Cardiac fibroblast (primary cell): ENCODE data around the gene LYZ.
A peak's percentile ranks its signal among the peaks of the same experiment; 100 is the strongest.

Experiments
- DNase-seq, 2 donors: peaks; one replicate each; pipeline versions ENCODE4 v3.0.0 to v3.0.0-alpha.2; 2010; ENCODE audit warnings: low read depth in 2 of 2
- H3K4me3 ChIP-seq, 2 donors: replicated peaks in 1 of 2; 1 replicate in 1 of 2; 2 replicates in 1 of 2; pipeline ENCODE4 v1.5.1; 2011; ENCODE audit warnings: low read depth in 2 of 2, low read length in 2 of 2, mild to moderate bottlenecking in 2 of 2, moderate library complexity in 1 of 2
- TF ChIP-seq, protein P1 (sequence below): IDR thresholded peaks from one replicate; pipeline ENCODE4 v1.5.1; 2011; ENCODE audit warnings: low read depth, mild to moderate bottlenecking, low read length, inconsistent platforms

LYZ gene

GRCh38 chr12:69355363-69356028 is 7.3 kb downstream of the LYZ start:
- no peak overlapping the region for H3K4me3 ChIP-seq
- DNase-seq: no peak
- TF ChIP-seq, protein P1, sequence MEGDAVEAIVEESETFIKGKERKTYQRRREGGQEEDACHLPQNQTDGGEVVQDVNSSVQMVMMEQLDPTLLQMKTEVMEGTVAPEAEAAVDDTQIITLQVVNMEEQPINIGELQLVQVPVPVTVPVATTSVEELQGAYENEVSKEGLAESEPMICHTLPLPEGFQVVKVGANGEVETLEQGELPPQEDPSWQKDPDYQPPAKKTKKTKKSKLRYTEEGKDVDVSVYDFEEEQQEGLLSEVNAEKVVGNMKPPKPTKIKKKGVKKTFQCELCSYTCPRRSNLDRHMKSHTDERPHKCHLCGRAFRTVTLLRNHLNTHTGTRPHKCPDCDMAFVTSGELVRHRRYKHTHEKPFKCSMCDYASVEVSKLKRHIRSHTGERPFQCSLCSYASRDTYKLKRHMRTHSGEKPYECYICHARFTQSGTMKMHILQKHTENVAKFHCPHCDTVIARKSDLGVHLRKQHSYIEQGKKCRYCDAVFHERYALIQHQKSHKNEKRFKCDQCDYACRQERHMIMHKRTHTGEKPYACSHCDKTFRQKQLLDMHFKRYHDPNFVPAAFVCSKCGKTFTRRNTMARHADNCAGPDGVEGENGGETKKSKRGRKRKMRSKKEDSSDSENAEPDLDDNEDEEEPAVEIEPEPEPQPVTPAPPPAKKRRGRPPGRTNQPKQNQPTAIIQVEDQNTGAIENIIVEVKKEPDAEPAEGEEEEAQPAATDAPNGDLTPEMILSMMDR: no peak

GRCh38 chr12:69359531-69360347 is 11.6 kb downstream of the LYZ start, which contains the start of gene YEATS4:
Gene YEATS4, plus strand, starts transcription at chr12:69359743. Its CDS starts 230 bp downstream, at chr12:69359973.
- peak within 1 kb of the TSS; percentile 90 to 93 for H3K4me3 ChIP-seq
- DNase-seq: peak; percentile 90 to 94
- TF ChIP-seq, protein P1: no peak

DNA sequence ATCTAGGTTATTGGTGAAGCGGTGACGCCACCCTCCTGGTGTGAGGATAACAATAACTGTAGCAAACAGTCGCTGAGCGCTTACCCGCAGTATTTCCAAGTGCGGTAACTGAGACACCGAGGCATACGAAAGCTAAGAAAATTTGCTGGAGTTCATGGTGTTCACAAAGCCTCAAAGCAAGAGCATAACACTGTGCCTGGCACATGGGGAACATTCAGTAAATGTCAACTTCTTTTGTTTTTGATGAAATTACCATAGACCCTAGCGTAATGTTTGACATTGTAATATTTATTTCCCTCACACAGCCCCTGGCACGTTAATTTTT is 12.1 kb downstream of the LYZ start:
- TF ChIP-seq, protein P1: no peak
- peak overlapping the region; percentile 90 to 93 for H3K4me3 ChIP-seq
- no peak for DNase-seq

DNA sequence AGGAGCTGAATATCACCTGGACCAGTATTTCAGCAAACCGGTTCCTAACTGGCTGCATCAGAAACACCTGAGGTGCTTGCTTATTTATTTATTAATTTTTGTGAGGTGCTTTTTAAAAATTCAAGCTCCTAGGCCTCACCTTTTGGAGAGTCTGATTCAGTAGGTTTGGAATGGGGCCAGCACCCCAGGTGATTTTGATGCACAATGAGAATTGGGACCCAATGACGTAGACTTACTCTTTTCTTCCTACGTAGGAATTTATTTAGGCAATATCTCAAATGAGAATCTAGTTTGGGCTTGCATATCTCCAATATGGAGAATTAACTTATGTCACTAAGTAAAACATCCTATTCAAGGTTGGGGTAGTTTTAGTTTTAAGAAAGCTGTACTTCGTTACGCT is 18.6 kb downstream of the LYZ start:
- H3K4me3 ChIP-seq: no peak overlapping the region
- TF ChIP-seq, protein P1: no peak
- DNase-seq: no peak

GRCh38 chr12:69368171-69368570 is 20.0 kb downstream of the LYZ start:
- DNase-seq: no peak
- TF ChIP-seq, protein P1: no peak
- H3K4me3 ChIP-seq: no peak overlapping the region

DNA sequence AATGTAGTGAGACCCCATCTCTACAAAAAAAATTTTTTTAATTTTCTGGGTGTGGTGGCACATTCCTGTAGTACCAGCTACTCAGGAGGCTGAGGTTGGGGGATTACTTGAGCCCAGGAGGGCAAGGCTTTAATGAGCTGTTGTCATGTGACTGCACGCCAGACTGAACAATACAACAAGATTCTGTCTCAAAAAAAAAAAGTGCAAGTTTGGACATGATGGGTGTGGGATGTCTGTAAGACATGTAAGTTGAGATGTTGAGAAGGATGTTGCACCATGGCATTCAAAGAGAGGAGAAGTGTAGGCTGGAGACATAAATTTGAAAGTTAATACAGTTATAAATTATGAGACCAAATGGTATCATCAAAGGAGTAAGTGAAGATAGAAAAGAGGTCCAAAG is 34.9 kb downstream of the LYZ start:
- DNase-seq: no peak
- TF ChIP-seq, protein P1: no peak
- no peak overlapping the region for H3K4me3 ChIP-seq
